ENCODE measurements around the gene POLQ.
A peak's percentile ranks its signal among the peaks of the same experiment; 100 is the strongest.

Gene POLQ

GRCh38 chr3:121557426-121557934, 11.7 kb upstream of the POLQ start:
- Histone ChIP-seq H3K4me3 (ENCODE audit: low read length) (no peak overlapping the region), H3K4me1 (ENCODE audit: insufficient read depth, low read length) (peaks cover 11% of the 10 kb centered on the region; the same call in 1 of the 2 replicates), H3K36me3 (ENCODE audit: insufficient read depth, low read length) (no peaks in the 10 kb centered on the region), H3K9me3 (ENCODE audit: insufficient read depth, low read depth, low read length) (no peaks in the 10 kb centered on the region), H3K9ac (ENCODE audit: low read depth, low read length) (no peak overlapping the region), H3K27me3 (ENCODE audit: insufficient read depth, low read length) (no peaks in the 10 kb centered on the region), H3K27ac (ENCODE audit: low read depth, low read length) (no peak overlapping the region)
- WGBS = 96% methylated on average over 5 of the region's 5 CpGs

- no peaks in the 10 kb centered on the region for H3K4me1 ChIP-seq (ENCODE audit: insufficient read depth, low read length)
- no peaks in the 10 kb centered on the region for H3K36me3 ChIP-seq (ENCODE audit: insufficient read depth, low read length)
- no peaks in the 10 kb centered on the region for H3K27me3 ChIP-seq (ENCODE audit: insufficient read depth, low read length)
- 94% methylated on average over 2 of the region's 3 CpGs for WGBS
- H3K9ac ChIP-seq (ENCODE audit: low read depth, low read length) = no peak overlapping the region
- H3K27ac ChIP-seq (ENCODE audit: low read depth, low read length) = no peak overlapping the region
- H3K9me3 ChIP-seq (ENCODE audit: insufficient read depth, low read depth, low read length) = no peaks in the 10 kb centered on the region
- no peak overlapping the region for H3K4me3 ChIP-seq (ENCODE audit: low read length)
Measured at GRCh38 chr3:121552797-121553196, 7.0 kb upstream of the POLQ start.

GRCh38 chr3:121552379-121552778, 6.6 kb upstream of the POLQ start:
- Histone ChIP-seq H3K9me3 (ENCODE audit: insufficient read depth, low read depth, low read length) (no peaks in the 10 kb centered on the region), H3K9ac (ENCODE audit: low read depth, low read length) (no peak overlapping the region), H3K27ac (ENCODE audit: low read depth, low read length) (no peak overlapping the region), H3K27me3 (ENCODE audit: insufficient read depth, low read length) (no peaks in the 10 kb centered on the region), H3K4me1 (ENCODE audit: insufficient read depth, low read length) (no peaks in the 10 kb centered on the region), H3K4me3 (ENCODE audit: low read length) (no peak overlapping the region), H3K36me3 (ENCODE audit: insufficient read depth, low read length) (no peaks in the 10 kb centered on the region)
- 86% methylated on average over 4 of the region's 4 CpGs for WGBS

GRCh38 chr3:121545049-121545573, 677 bp downstream of the POLQ start:
- H3K4me3 ChIP-seq (ENCODE audit: low read length) = peak overlapping the region; percentile 98
- 10% methylated on average over 18 of the region's 18 CpGs for WGBS
- no peaks in the 10 kb centered on the region for H3K9me3 ChIP-seq (ENCODE audit: insufficient read depth, low read depth, low read length)
- no peaks in the 10 kb centered on the region for H3K27me3 ChIP-seq (ENCODE audit: insufficient read depth, low read length)
- H3K4me1 ChIP-seq (ENCODE audit: insufficient read depth, low read length) = peaks cover 6% of the 10 kb centered on the region; the same call in 1 of the 2 replicates
- H3K36me3 ChIP-seq (ENCODE audit: insufficient read depth, low read length) = peaks cover 42% of the 10 kb centered on the region
- H3K9ac ChIP-seq (ENCODE audit: low read depth, low read length) = peak overlapping the region; percentile 92
- peak overlapping the region; percentile 60 for H3K27ac ChIP-seq (ENCODE audit: low read depth, low read length)

- H3K9me3 ChIP-seq (ENCODE audit: insufficient read depth, low read depth, low read length) = no peaks in the 10 kb centered on the region
- peaks cover 6% of the 10 kb centered on the region; the same call in 1 of the 2 replicates for H3K4me1 ChIP-seq (ENCODE audit: insufficient read depth, low read length)
- peaks cover 64% of the 10 kb centered on the region for H3K36me3 ChIP-seq (ENCODE audit: insufficient read depth, low read length)
Measured at GRCh38 chr3:121542924-121543323, 2.9 kb downstream of the POLQ start.

GRCh38 chr3:121531269-121531668, 14.5 kb downstream of the POLQ start:
- H3K27ac ChIP-seq (ENCODE audit: low read depth, low read length) = no peak overlapping the region
- H3K4me1 ChIP-seq (ENCODE audit: insufficient read depth, low read length) = no peaks in the 10 kb centered on the region
- H3K4me3 ChIP-seq (ENCODE audit: low read length) = no peak overlapping the region
- no peaks in the 10 kb centered on the region for H3K9me3 ChIP-seq (ENCODE audit: insufficient read depth, low read depth, low read length)
- peaks cover 91% of the 10 kb centered on the region for H3K36me3 ChIP-seq (ENCODE audit: insufficient read depth, low read length)
- H3K9ac ChIP-seq (ENCODE audit: low read depth, low read length) = no peak overlapping the region
- H3K27me3 ChIP-seq (ENCODE audit: insufficient read depth, low read length) = no peaks in the 10 kb centered on the region

More at GRCh38 chr3:121542924-121543323, 2.9 kb downstream of the POLQ start:
- no peak overlapping the region for H3K27ac ChIP-seq (ENCODE audit: low read depth, low read length)
- no peak overlapping the region for H3K4me3 ChIP-seq (ENCODE audit: low read length)
- H3K9ac ChIP-seq (ENCODE audit: low read depth, low read length) = no peak overlapping the region
- H3K27me3 ChIP-seq (ENCODE audit: insufficient read depth, low read length) = no peaks in the 10 kb centered on the region

GRCh38 chr3:121529308-121529707, 16.5 kb downstream of the POLQ start:
- Histone ChIP-seq H3K4me3 (ENCODE audit: low read length) (no peak overlapping the region), H3K9ac (ENCODE audit: low read depth, low read length) (no peak overlapping the region), H3K36me3 (ENCODE audit: insufficient read depth, low read length) (peaks cover 90% of the 10 kb centered on the region), H3K9me3 (ENCODE audit: insufficient read depth, low read depth, low read length) (no peaks in the 10 kb centered on the region), H3K27ac (ENCODE audit: low read depth, low read length) (no peak overlapping the region), H3K4me1 (ENCODE audit: insufficient read depth, low read length) (no peaks in the 10 kb centered on the region), H3K27me3 (ENCODE audit: insufficient read depth, low read length) (no peaks in the 10 kb centered on the region)
- 96% methylated on average over 3 of the region's 3 CpGs for WGBS

- no peak overlapping the region for H3K9ac ChIP-seq (ENCODE audit: low read depth, low read length)
- peaks cover 82% of the 10 kb centered on the region for H3K36me3 ChIP-seq (ENCODE audit: insufficient read depth, low read length)
- WGBS = 94% methylated on average over 2 of the region's 3 CpGs
- no peaks in the 10 kb centered on the region for H3K4me1 ChIP-seq (ENCODE audit: insufficient read depth, low read length)
- H3K27me3 ChIP-seq (ENCODE audit: insufficient read depth, low read length) = no peaks in the 10 kb centered on the region
- no peak overlapping the region for H3K27ac ChIP-seq (ENCODE audit: low read depth, low read length)
- no peak overlapping the region for H3K4me3 ChIP-seq (ENCODE audit: low read length)
- H3K9me3 ChIP-seq (ENCODE audit: insufficient read depth, low read depth, low read length) = no peaks in the 10 kb centered on the region
Measured at GRCh38 chr3:121520510-121520909, 25.3 kb downstream of the POLQ start.

GRCh38 chr3:121517953-121518655, 27.7 kb downstream of the POLQ start:
- no peak overlapping the region for H3K9ac ChIP-seq (ENCODE audit: low read depth, low read length)
- no peaks in the 10 kb centered on the region for H3K9me3 ChIP-seq (ENCODE audit: insufficient read depth, low read depth, low read length)
- no peak overlapping the region for H3K4me3 ChIP-seq (ENCODE audit: low read length)
- no peaks in the 10 kb centered on the region for H3K27me3 ChIP-seq (ENCODE audit: insufficient read depth, low read length)
- H3K4me1 ChIP-seq (ENCODE audit: insufficient read depth, low read length) = no peaks in the 10 kb centered on the region
- H3K36me3 ChIP-seq (ENCODE audit: insufficient read depth, low read length) = peaks cover 67% of the 10 kb centered on the region
- WGBS = 97% methylated on average over 5 of the region's 5 CpGs
- no peak overlapping the region for H3K27ac ChIP-seq (ENCODE audit: low read depth, low read length)

GRCh38 chr3:121515862-121516261, 29.9 kb downstream of the POLQ start:
- no peaks in the 10 kb centered on the region for H3K4me1 ChIP-seq (ENCODE audit: insufficient read depth, low read length)
- no peak overlapping the region for H3K4me3 ChIP-seq (ENCODE audit: low read length)
- no peak overlapping the region for H3K27ac ChIP-seq (ENCODE audit: low read depth, low read length)
- H3K36me3 ChIP-seq (ENCODE audit: insufficient read depth, low read length) = peaks cover 60% of the 10 kb centered on the region
- no peak overlapping the region for H3K9ac ChIP-seq (ENCODE audit: low read depth, low read length)
- no peaks in the 10 kb centered on the region for H3K27me3 ChIP-seq (ENCODE audit: insufficient read depth, low read length)
- no peaks in the 10 kb centered on the region for H3K9me3 ChIP-seq (ENCODE audit: insufficient read depth, low read depth, low read length)

GRCh38 chr3:121515313-121515712, 30.5 kb downstream of the POLQ start:
- H3K4me1 ChIP-seq (ENCODE audit: insufficient read depth, low read length) = no peaks in the 10 kb centered on the region
- 44% methylated on average over 2 of the region's 2 CpGs for WGBS
- no peaks in the 10 kb centered on the region for H3K27me3 ChIP-seq (ENCODE audit: insufficient read depth, low read length)
- H3K9ac ChIP-seq (ENCODE audit: low read depth, low read length) = no peak overlapping the region
- no peak overlapping the region for H3K27ac ChIP-seq (ENCODE audit: low read depth, low read length)
- H3K36me3 ChIP-seq (ENCODE audit: insufficient read depth, low read length) = peaks cover 57% of the 10 kb centered on the region
- H3K4me3 ChIP-seq (ENCODE audit: low read length) = no peak overlapping the region
- no peaks in the 10 kb centered on the region for H3K9me3 ChIP-seq (ENCODE audit: insufficient read depth, low read depth, low read length)

Measured in HUES64 (cell line).